NT2/D1 (cell line): ENCODE measurements around the gene FOXC2.

Source experiments
- SUZ12 ChIP-seq: IDR thresholded peaks from 2 replicates; pipeline ENCODE4 v1.6.1; 2011; ENCODE audit not compliant: insufficient read length, insufficient read depth; ENCODE audit errors: extremely low read depth
- ZNF274 ChIP-seq: IDR thresholded peaks from 2 replicates; pipeline ENCODE4 v1.6.1; 2011; ENCODE audit warnings: mild to moderate bottlenecking, low read depth, low read length

DNA sequence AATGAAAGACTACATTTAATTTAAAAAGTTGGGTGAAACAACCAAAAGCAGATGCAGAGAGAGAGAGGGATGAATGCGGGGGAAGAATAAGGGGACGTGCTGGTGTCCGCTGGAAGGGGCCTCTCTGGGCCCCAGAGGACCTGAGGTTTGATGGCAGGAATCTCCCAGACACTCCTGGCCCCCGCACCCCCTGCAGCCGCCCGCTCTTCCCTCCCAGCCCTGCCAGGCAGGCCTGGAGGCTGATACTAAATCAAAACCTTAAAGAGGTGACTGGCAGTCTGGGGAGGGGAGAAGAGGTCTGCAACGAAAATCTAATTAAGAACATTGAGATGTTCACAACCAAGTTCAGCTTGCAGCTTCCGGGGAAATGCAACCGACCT is 14.2 kb downstream of the FOXC2 start:
- TF ChIP-seq ZNF274 (no peak), SUZ12 (no peak)
